Breast epithelium (tissue), 3 donors: Measurements from ENCODE around the gene ANKRD11.

Experiments
- CTCF ChIP-seq, 3 donors: fragments of 450-650 bp; IDR thresholded peaks; one replicate each; pipeline ENCODE4 v1.5.1; 2016 to 2017; ENCODE audit warnings: antibody characterized with exemption in 3 of 3, mild to moderate bottlenecking in 3 of 3, moderate library complexity in 3 of 3
- POLR2AphosphoS5 ChIP-seq, 3 donors: sonication (generic); formaldehyde crosslinking; IDR thresholded peaks; one replicate each; pipeline ENCODE4 v1.6.1; 2017; ENCODE audit warnings: antibody characterized with exemption in 3 of 3

GRCh38 chr16:89278441-89279240 is 211.7 kb downstream of the ANKRD11 start:
- no peak for TF ChIP-seq CTCF (IDR thresholded peaks at IDR 0.05)
- TF ChIP-seq POLR2AphosphoS5 (IDR thresholded peaks at IDR 0.05), result no peak
